Ovary (tissue), 3 donors: ENCODE measurements around the gene METRNL.

Experiments used
- CTCF ChIP-seq, 3 donors: fragments of 450-650 bp in 2 of 3; fragments of 200-600 bp in 1 of 3; IDR thresholded peaks; one replicate each; pipeline versions ENCODE4 v1.5.1 to v1.8.0; 2016 to 2022; ENCODE audit warnings: antibody characterized with exemption in 3 of 3, mild to moderate bottlenecking in 1 of 3
- EP300 ChIP-seq: sonication (generic); formaldehyde crosslinking; IDR thresholded peaks from one replicate; pipeline ENCODE4 v1.6.1; 2017; ENCODE audit warnings: antibody characterized with exemption
- POLR2A ChIP-seq: fragments of 450-650 bp; IDR thresholded peaks from one replicate; pipeline ENCODE4 v1.6.1; 2017; ENCODE audit warnings: antibody characterized with exemption, mild to moderate bottlenecking, moderate library complexity
- donor health status: DM: no; HTN: no; CAD: no.

GRCh38 chr17:83121921-83122820, 42.8 kb downstream of the METRNL start:
- no peak for TF ChIP-seq CTCF (IDR thresholded peaks at IDR 0.05)
- TF ChIP-seq POLR2A: no peak
- TF ChIP-seq EP300: no peak
